Ishikawa (cell line): ENCODE measurements around the gene TUBB1.

ENCODE experiments used
- CEBPB ChIP-seq: IDR thresholded peaks from 2 replicates; pipeline ENCODE4 v1.6.1; 2012
- CREB1 ChIP-seq: IDR thresholded peaks from 2 replicates; pipeline ENCODE4 v1.6.1; 2012; ENCODE audit warnings: low read depth
- EGR1 ChIP-seq: IDR thresholded peaks from 2 replicates; pipeline ENCODE4 v1.6.1; 2012
- EP300 ChIP-seq: IDR thresholded peaks from 2 replicates; pipeline ENCODE4 v1.6.1; 2012; ENCODE audit warnings: borderline replicate concordance
- FOXM1 ChIP-seq: IDR thresholded peaks from 2 replicates; pipeline ENCODE4 v1.6.1; 2012; ENCODE audit warnings: low read depth, borderline replicate concordance
- MAX ChIP-seq: IDR thresholded peaks from 2 replicates; pipeline ENCODE4 v1.6.1; 2012
- NFIC ChIP-seq: IDR thresholded peaks from 2 replicates; pipeline ENCODE4 v1.6.1; 2012
- RAD21 ChIP-seq: IDR thresholded peaks from 2 replicates; pipeline ENCODE4 v1.6.1; 2012; ENCODE audit warnings: low read depth
- TAF1 ChIP-seq: IDR thresholded peaks from 2 replicates; pipeline ENCODE4 v1.6.1; 2012; ENCODE audit warnings: low read depth, mild to moderate bottlenecking
- TCF12 ChIP-seq: IDR thresholded peaks from 2 replicates; pipeline ENCODE4 v1.6.1; 2012; ENCODE audit warnings: low read depth
- TEAD4 ChIP-seq: IDR thresholded peaks from 2 replicates; pipeline ENCODE4 v1.6.1; 2012
- USF1 ChIP-seq: IDR thresholded peaks from 2 replicates; pipeline ENCODE4 v1.6.1; 2012
- YY1 ChIP-seq: IDR thresholded peaks from 2 replicates; pipeline ENCODE4 v1.6.1; 2012; ENCODE audit warnings: low read depth
- ZBTB7A ChIP-seq: IDR thresholded peaks from 2 replicates; pipeline ENCODE4 v1.6.1; 2012; ENCODE audit warnings: low read depth
- TF ChIP-seq, protein P1 (sequence below): IDR thresholded peaks from 2 replicates; pipeline ENCODE4 v1.6.1; 2012; ENCODE audit warnings: low read depth, mild to moderate bottlenecking

TUBB1 gene

GRCh38 chr20:58982406-58983114 lies 36.7 kb upstream of the TUBB1 start:
- no peak for TF ChIP-seq TEAD4
- no peak for TF ChIP-seq RAD21
- no peak for TF ChIP-seq MAX
- TF ChIP-seq EP300: no peak
- TF ChIP-seq USF1: no peak
- no peak for TF ChIP-seq CEBPB
- TF ChIP-seq YY1: no peak
- TF ChIP-seq, protein P1, sequence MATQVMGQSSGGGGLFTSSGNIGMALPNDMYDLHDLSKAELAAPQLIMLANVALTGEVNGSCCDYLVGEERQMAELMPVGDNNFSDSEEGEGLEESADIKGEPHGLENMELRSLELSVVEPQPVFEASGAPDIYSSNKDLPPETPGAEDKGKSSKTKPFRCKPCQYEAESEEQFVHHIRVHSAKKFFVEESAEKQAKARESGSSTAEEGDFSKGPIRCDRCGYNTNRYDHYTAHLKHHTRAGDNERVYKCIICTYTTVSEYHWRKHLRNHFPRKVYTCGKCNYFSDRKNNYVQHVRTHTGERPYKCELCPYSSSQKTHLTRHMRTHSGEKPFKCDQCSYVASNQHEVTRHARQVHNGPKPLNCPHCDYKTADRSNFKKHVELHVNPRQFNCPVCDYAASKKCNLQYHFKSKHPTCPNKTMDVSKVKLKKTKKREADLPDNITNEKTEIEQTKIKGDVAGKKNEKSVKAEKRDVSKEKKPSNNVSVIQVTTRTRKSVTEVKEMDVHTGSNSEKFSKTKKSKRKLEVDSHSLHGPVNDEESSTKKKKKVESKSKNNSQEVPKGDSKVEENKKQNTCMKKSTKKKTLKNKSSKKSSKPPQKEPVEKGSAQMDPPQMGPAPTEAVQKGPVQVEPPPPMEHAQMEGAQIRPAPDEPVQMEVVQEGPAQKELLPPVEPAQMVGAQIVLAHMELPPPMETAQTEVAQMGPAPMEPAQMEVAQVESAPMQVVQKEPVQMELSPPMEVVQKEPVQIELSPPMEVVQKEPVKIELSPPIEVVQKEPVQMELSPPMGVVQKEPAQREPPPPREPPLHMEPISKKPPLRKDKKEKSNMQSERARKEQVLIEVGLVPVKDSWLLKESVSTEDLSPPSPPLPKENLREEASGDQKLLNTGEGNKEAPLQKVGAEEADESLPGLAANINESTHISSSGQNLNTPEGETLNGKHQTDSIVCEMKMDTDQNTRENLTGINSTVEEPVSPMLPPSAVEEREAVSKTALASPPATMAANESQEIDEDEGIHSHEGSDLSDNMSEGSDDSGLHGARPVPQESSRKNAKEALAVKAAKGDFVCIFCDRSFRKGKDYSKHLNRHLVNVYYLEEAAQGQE: no peak
- no peak for TF ChIP-seq FOXM1
- no peak for TF ChIP-seq TCF12
- no peak for TF ChIP-seq NFIC
- no peak for TF ChIP-seq ZBTB7A
- no peak for TF ChIP-seq CREB1
- no peak for TF ChIP-seq TAF1
- TF ChIP-seq EGR1: no peak

DNA sequence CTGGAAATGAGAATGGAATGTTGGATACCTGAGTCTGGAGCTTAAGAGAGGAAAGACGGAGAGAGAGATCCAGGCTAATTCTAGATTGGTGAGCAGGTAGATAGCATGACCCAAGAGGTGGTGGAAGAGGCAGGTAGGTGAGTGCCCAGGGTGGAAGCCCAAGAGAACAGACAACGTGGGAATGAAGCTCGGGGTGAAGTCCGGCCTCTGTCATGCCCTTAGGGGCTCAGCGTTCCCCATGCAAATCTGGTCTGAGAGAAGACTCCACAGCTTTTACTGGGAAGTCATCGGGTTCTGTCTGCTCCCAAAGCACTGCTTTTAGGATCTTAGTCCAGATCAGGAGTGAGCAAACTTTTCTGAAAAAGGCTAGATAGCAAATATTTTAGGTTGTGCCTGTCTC lies 34.5 kb upstream of the TUBB1 start:
- TF ChIP-seq USF1 (no peak), RAD21 (no peak), CEBPB (no peak), TAF1 (no peak), TCF12 (no peak), FOXM1 (no peak), EP300 (no peak)
- TF ChIP-seq, protein P1: no peak

DNA sequence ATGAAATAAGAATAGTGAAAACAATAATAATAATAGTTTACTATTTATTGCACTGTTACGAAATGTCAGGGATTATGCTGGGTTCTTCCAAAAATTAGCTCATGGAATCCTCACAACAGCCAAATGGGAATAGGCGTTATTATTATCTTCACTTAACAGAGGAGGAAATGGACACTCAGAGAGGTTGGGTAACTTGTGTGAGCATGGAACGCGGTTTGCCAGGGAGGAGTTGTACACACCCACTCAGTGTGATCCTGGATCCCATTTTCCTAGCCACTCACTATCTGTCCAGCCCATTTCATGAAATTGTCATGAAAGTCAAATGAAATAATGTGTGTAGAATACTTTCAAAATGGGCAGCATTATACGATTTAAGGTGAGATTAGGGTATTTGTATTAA lies 33.6 kb upstream of the TUBB1 start:
- no peak for TF ChIP-seq CEBPB
- no peak for TF ChIP-seq RAD21
- no peak for TF ChIP-seq TEAD4
- TF ChIP-seq CREB1: no peak
- TF ChIP-seq, protein P1: no peak
- no peak for TF ChIP-seq EGR1
- no peak for TF ChIP-seq FOXM1
- no peak for TF ChIP-seq TCF12
- no peak for TF ChIP-seq YY1
- no peak for TF ChIP-seq TAF1
- no peak for TF ChIP-seq ZBTB7A
- no peak for TF ChIP-seq MAX

GRCh38 chr20:58986286-58986967 lies 32.8 kb upstream of the TUBB1 start:
- TF ChIP-seq ZBTB7A (no peak), TEAD4 (no peak), RAD21 (no peak), EGR1 (no peak), CREB1 (no peak), TAF1 (no peak), USF1 (no peak), EP300 (no peak), NFIC (no peak), YY1 (no peak), TCF12 (no peak), CEBPB (no peak), MAX (no peak), FOXM1 (no peak)
- TF ChIP-seq, protein P1: no peak
